Activated CD8-positive, alpha-beta memory T cell treated with anti-CD3 and anti-CD28 coated beads for 4 hours (primary cell): Measurements from ENCODE around the gene APBB1IP.
"Not testable (repeated sequence)": the region's sequence is repeated elsewhere in the genome, so short reads cannot be mapped to it uniquely, and the experiment has no call there.

Experiments used
- DNase-seq, 2 donors: peaks; one replicate each; pipeline ENCODE4 v3.0.0-alpha.2; 2020; ENCODE audit warnings: low read depth in 2 of 2

APBB1IP gene

GRCh38 chr10:26437637-26438461 is at the start of gene APBB1IP:
Gene APBB1IP, plus strand, starts transcription at chr10:26438341. Its CDS starts 53,986 bp downstream, at chr10:26492327.
- DNase-seq = no peak

DNA sequence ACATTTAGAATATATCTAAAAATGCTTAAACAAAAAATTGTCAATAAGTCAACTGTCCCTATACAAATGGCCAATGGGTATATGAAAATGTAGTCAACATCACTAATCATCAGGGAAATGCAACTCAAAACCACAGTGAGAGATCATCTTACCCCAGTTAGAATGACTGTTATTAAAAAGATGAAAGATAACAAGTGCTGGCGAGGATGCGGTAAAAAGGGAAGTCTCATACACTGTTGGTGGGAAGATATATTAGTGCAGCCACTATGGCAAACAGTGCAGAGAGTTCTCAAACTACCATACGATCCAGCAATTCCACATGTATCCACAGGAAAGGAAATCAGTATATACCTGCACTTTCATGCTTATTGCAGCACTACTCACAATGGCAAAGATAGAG is 48.6 kb upstream of the APBB1IP start:
- no peak for DNase-seq

DNA sequence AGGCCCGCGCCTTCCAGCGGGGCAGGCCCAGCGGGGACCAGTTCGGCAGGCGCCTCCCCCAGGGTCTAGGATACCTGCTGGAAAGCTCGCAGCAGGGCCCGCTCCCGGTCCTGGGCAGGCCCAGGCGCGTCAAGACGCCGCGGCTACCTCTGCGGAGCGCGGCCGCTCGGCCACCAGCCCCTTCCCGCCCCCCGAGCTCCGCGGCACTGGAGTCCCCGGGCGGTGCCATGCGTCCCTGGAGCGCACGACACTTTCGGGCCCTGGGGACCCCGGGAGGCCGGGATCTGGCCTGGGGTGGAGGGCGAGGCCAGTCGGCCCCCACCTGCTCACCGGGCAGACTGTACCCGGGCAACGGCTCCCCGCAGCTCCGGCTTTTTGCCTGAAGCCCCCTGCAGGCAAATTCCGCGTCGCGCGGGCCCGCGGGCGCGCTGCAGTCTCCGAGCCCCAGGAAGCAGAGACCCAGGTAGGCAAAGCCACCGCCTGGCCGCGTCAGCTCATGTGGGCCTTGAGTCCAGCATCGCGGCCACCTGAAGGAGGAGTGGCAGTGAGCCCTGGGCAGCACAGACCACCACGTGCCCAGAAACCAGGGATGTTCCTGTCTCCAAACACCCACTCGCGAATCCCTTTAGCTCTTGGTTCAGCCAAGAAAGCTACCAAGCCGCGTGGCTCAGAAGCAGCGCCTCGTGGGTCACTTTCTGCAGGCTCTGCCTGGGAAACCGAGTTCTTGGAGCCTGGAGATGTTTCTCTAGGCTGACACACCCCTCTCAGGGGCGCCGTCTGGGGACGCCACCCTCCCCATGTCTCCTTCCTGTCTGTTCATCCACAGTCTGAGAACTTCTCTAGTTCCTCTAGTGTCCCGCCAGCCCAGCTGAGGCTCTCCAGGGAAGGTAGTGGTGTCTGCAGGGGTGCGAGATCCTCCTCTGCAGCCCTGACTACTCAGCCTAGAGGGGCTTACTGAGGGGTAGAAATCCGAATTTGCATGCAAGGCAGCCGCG is 46.1 kb upstream of the APBB1IP start:
- DNase-seq = no peak

- not testable (repeated sequence) for DNase-seq
Observed at GRCh38 chr10:26398353-26398752, 39.8 kb upstream of the APBB1IP start.

GRCh38 chr10:26407406-26407969 is 30.7 kb upstream of the APBB1IP start:
- no peak for DNase-seq

DNA sequence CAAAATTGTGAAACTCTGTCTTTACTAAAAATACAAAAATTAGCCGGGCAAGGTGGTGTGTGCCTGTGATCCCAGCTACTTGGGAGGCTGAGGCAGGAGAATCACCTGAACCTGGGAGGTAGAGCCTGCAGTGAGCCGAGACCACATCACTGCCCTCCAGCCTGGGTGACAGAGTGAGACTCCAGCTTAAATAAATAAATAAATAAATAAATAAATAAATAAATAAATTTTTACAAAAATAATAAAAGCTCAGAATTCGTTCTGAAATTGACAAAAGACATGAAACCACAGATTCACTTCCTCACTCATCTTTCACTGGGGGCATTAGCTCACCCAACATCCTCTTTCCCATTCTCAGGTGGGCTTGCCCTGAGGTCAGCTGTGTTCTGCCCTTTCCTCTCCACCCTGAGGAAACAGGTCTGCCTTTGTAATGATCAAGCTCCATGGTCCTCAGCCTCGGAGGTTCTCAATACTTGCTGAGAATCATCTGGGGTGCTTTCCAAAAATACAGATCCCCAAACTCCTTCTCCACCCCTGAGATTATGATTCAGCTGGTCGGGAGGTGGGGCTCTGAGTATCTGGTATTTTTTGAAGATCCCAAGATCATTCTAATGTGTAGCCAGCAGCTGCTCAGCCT is 29.2 kb upstream of the APBB1IP start:
- DNase-seq = no peak

- no peak for DNase-seq
Observed at GRCh38 chr10:26410356-26410755, 27.8 kb upstream of the APBB1IP start.

- no peak for DNase-seq
Observed at GRCh38 chr10:26412932-26413331, 25.2 kb upstream of the APBB1IP start.

DNA sequence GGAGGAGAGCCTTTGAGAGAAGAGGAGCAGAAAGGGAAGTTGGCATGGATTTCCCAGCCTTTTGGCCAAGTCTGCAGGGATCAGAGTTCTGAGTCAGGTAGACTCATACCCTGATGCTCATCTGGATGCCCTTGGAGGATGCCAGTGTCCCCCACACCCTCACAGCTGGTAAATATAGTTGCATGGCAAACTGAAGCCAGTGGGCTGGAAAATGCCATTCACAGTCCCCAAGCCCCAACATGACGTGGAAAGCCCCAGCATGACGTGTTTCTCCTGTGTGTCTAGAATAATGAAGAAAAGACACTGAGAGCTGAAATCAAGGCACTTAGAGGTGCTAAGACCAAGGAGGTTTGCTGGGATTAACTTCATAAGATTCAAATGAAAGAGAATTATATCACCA is 24.8 kb upstream of the APBB1IP start:
- DNase-seq = no peak

GRCh38 chr10:26417136-26417535 is 21.0 kb upstream of the APBB1IP start:
- no peak for DNase-seq

DNA sequence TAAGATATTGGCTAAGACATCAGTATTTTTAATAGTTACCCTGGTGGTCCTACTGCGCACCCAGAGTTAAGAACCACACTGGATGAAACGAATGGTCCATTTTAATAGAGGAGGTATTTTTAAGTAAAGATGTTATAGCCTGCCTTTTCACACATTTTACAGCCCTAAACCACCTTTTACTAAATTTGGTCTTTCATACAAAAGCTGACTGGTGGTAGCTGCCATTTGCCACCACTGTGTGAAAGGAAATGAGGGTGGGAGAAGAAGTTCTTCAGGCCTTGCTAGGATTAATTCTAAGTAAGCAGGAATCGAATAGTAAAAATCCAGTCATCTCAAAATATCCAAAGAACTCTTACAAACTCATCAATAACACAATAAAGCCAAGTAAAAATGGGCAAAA is 15.2 kb upstream of the APBB1IP start:
- DNase-seq = no peak

- no peak for DNase-seq
Observed at GRCh38 chr10:26423722-26424121, 14.4 kb upstream of the APBB1IP start.

GRCh38 chr10:26430641-26431163 is 7.4 kb upstream of the APBB1IP start:
- DNase-seq = no peak

GRCh38 chr10:26432938-26433337 is 5.2 kb upstream of the APBB1IP start:
- no peak for DNase-seq

GRCh38 chr10:26435852-26436251 is 2.3 kb upstream of the APBB1IP start:
- no peak for DNase-seq

GRCh38 chr10:26436848-26437247 is 1.3 kb upstream of the APBB1IP start:
- DNase-seq = no peak

- DNase-seq = peak; percentile 50 to 57
Observed at GRCh38 chr10:26438534-26439341, 597 bp downstream of the APBB1IP start.

DNA sequence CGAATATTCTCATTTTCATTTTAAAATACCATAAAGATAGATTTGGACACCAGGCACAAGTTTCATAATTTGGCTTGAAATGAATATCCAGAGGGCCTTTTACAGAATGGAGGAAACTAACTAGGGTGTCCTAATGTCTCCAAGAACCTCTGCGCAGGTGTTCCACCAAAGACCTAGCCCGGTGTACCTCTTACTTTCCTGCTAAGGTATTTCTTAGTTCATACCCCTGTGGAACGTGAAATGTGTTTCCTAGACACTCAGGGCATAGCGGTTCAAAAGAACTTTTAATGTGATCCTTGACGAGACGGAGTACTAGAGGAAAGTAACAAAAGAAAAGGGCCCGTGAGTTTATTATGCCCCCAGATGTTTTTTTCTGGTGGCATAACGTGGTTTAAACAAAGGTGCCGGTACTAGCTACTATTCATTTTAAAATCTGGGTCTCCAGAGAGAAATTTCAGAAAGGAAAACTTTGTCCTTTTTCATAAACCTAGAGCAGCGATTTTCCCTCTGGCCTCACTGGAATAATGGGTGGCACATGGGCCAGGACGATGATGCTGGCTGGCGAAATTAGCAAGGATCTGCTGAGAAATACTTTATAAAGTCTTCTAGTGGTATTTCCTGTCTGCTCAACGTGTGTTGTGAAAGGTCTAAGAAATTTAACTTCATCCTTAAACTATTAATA is 1.4 kb downstream of the APBB1IP start:
- no peak for DNase-seq

DNA sequence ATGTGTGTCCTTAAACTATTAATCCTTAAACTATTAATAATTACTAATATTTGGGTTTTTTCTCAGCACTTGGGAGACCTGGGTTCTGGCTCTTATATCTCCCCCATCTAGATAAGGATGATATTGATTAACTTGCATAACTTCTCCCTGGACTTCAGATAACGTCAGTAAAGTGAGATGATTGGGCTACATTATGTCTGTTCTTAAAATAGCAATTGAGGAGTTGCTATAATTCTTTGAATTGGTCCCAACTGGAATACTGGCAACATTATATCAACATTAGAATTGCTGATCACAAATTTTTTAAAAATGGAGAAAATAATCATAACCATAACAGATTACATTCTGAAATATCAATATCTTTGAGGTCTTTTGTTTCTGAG is 1.9 kb downstream of the APBB1IP start:
- DNase-seq = no peak
